ENCODE results near the gene ASB18. TPM values are rescaled to one million over a fixed set of nuclear protein-coding genes. Genes with fewer than 3 reads are reported as not detected.

ASB18 gene
- polyA plus RNA-seq, 3 donors: not detected

DNA sequence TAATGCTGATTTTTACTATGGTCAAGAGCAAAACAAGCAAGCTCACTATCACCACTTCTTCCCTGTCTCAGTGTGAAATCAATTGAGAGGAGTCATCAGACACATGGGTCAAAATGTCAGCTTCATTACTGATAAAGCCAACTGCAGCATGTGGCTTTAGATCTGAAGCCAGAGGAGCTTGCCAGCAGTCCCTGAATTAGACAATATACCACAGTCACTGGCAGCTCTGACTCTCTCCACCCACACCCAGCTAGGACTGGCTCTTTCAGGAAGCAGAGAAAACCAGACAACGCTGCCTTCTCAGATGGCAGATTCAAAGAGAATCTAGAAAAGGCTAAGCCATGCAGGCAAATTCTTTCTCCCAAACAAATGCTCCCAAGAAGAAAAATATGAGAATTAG, 20.0 kb upstream of the ASB18 start:
- no peak overlapping the region for H3K27ac Mint-ChIP-seq
- Histone ChIP-seq H3K4me1 (ENCODE audit: control insufficient read depth in 1 of 2, insufficient read depth in 2 of 2, low read length in 2 of 2) (no peaks in the 10 kb centered on the region), H3K9me3 (replicated peaks in 1 of 2; ENCODE audit: control insufficient read depth in 1 of 2, insufficient read depth in 1 of 2, low read length in 2 of 2) (peaks cover 6 to 9% of the 10 kb centered on the region in 2 donors), H3K27me3 (ENCODE audit: control insufficient read depth in 2 of 2, insufficient read depth in 2 of 2, low read length in 2 of 2) (no peaks in the 10 kb centered on the region), H3K4me2 (replicated peaks; ENCODE audit: extremely low read depth, low read length, poor library complexity, severe bottlenecking) (no peak overlapping the region), H3K9ac (ENCODE audit: insufficient read depth, low read length, poor library complexity, severe bottlenecking) (no peak overlapping the region), H3K27ac (ENCODE audit: low read depth in 1 of 2, low read length in 2 of 2) (no peak overlapping the region), H3K36me3 (replicated peaks in 1 of 2; ENCODE audit: control insufficient read depth in 1 of 2, insufficient read depth in 2 of 2, low read length in 2 of 2) (no peaks in the 10 kb centered on the region), H3K4me3 (replicated peaks in 1 of 3; ENCODE audit: low read depth in 2 of 3, low read length in 3 of 3) (no peak overlapping the region), H2AFZ (ENCODE audit: insufficient read depth, low read depth, low read length, poor library complexity, severe bottlenecking) (no peak overlapping the region), H4K20me1 (ENCODE audit: insufficient read depth, low read length) (no peaks in the 10 kb centered on the region), H3K79me2 (ENCODE audit: insufficient read depth, low read length) (no peaks in the 10 kb centered on the region)
- no peak for DNase-seq
- H3K4me3 Mint-ChIP-seq: no peak overlapping the region
- intact Hi-C loops (cut with micrococcal nuclease): no loop called here
- WGBS (ENCODE audit: insufficient coverage): no CpG with 5 or more reads among the region's 1 CpG
- peaks cover 3 to 33% (median 21%) of the 10 kb centered on the region in 7 donors for H3K9me3 Mint-ChIP-seq
- TF ChIP-seq, protein P1, sequence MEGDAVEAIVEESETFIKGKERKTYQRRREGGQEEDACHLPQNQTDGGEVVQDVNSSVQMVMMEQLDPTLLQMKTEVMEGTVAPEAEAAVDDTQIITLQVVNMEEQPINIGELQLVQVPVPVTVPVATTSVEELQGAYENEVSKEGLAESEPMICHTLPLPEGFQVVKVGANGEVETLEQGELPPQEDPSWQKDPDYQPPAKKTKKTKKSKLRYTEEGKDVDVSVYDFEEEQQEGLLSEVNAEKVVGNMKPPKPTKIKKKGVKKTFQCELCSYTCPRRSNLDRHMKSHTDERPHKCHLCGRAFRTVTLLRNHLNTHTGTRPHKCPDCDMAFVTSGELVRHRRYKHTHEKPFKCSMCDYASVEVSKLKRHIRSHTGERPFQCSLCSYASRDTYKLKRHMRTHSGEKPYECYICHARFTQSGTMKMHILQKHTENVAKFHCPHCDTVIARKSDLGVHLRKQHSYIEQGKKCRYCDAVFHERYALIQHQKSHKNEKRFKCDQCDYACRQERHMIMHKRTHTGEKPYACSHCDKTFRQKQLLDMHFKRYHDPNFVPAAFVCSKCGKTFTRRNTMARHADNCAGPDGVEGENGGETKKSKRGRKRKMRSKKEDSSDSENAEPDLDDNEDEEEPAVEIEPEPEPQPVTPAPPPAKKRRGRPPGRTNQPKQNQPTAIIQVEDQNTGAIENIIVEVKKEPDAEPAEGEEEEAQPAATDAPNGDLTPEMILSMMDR (IDR thresholded peaks at IDR 0.05): no peak
- no peaks in the 10 kb centered on the region for H3K36me3 Mint-ChIP-seq
- H3K27me3 Mint-ChIP-seq (ENCODE audit: low read depth in 3 of 3): peaks cover 0 to 3% (median 1%) of the 10 kb centered on the region in 3 donors
- no peaks in the 10 kb centered on the region for H3K4me1 Mint-ChIP-seq

DNA sequence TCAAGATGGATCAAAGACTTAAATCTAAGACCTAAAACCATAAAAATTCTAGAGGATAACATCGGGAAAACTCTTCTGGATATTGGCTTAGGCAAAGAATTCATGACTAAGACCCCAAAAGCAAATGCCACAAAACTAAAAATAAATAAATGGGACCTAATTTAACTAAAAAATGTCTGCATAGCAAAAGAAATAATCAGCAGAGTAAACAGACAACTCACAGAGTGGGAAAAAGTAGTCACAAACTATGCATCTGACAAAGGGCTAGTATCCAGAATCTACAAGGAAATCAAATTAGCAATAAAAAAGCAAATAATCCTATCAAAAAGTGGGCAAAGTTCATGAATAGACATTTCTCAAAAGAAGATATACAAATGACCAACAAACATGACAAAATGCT, 18.2 kb upstream of the ASB18 start:
- Histone ChIP-seq H3K4me3 (replicated peaks in 1 of 3; ENCODE audit: low read depth in 2 of 3, low read length in 3 of 3) (no peak overlapping the region), H3K27me3 (ENCODE audit: control insufficient read depth in 2 of 2, insufficient read depth in 2 of 2, low read length in 2 of 2) (no peaks in the 10 kb centered on the region), H3K27ac (ENCODE audit: low read depth in 1 of 2, low read length in 2 of 2) (no peak overlapping the region), H3K9ac (ENCODE audit: insufficient read depth, low read length, poor library complexity, severe bottlenecking) (no peak overlapping the region), H2AFZ (ENCODE audit: insufficient read depth, low read depth, low read length, poor library complexity, severe bottlenecking) (no peak overlapping the region), H3K36me3 (replicated peaks in 1 of 2; ENCODE audit: control insufficient read depth in 1 of 2, insufficient read depth in 2 of 2, low read length in 2 of 2) (no peaks in the 10 kb centered on the region), H3K4me2 (replicated peaks; ENCODE audit: extremely low read depth, low read length, poor library complexity, severe bottlenecking) (no peak overlapping the region), H4K20me1 (ENCODE audit: insufficient read depth, low read length) (no peaks in the 10 kb centered on the region), H3K4me1 (ENCODE audit: control insufficient read depth in 1 of 2, insufficient read depth in 2 of 2, low read length in 2 of 2) (no peaks in the 10 kb centered on the region), H3K79me2 (ENCODE audit: insufficient read depth, low read length) (no peaks in the 10 kb centered on the region), H3K9me3 (replicated peaks in 1 of 2; ENCODE audit: control insufficient read depth in 1 of 2, insufficient read depth in 1 of 2, low read length in 2 of 2) (peaks cover 7 to 13% of the 10 kb centered on the region in 2 donors)
- peaks cover 0 to 2% (median 0%) of the 10 kb centered on the region in 3 donors for H3K27me3 Mint-ChIP-seq (ENCODE audit: low read depth in 3 of 3)
- H3K27ac Mint-ChIP-seq: no peak overlapping the region
- TF ChIP-seq, protein P1 (IDR thresholded peaks at IDR 0.05): no peak
- H3K9me3 Mint-ChIP-seq: peaks cover 2 to 26% (median 19%) of the 10 kb centered on the region in 7 donors
- no peaks in the 10 kb centered on the region for H3K4me1 Mint-ChIP-seq
- intact Hi-C loops (cut with micrococcal nuclease): no loop called here
- H3K36me3 Mint-ChIP-seq: no peaks in the 10 kb centered on the region
- no peak for DNase-seq
- H3K4me3 Mint-ChIP-seq: no peak overlapping the region
- no CpG with 5 or more reads among the region's 1 CpG for WGBS (ENCODE audit: insufficient coverage)
